SK-N-SH treated with all-trans-retinoic acid at 6 μM for 48 hours (cell line): Measurements from ENCODE around the gene FKBP3.
"Not testable (repeated sequence)": the region's sequence is repeated elsewhere in the genome, so short reads cannot be mapped to it uniquely, and the experiment has no call there.

Experiments used
- BACH2 ChIP-seq: fragments of 250-450 bp; sonication (Bioruptor Pico); IDR thresholded peaks from 2 replicates; pipeline ENCODE4 v1.9.0; 2021; ENCODE audit warnings: mild to moderate bottlenecking, borderline replicate concordance
- CREB5 ChIP-seq: fragments of 250-450 bp; sonication (Bioruptor Pico); IDR thresholded peaks from 2 replicates; pipeline ENCODE4 v1.5.1; 2020; ENCODE audit warnings: low read depth, mild to moderate bottlenecking, moderate library complexity
- PATZ1 ChIP-seq: fragments of 250-450 bp; sonication (Bioruptor Pico); IDR thresholded peaks from 2 replicates; pipeline ENCODE4 v1.8.0; 2020; ENCODE audit warnings: mild to moderate bottlenecking, moderate library complexity, borderline replicate concordance
- ZFP3 ChIP-seq: fragments of 250-450 bp; sonication (Bioruptor Pico); IDR thresholded peaks from 2 replicates; pipeline ENCODE4 v1.5.0; 2020; ENCODE audit warnings: mild to moderate bottlenecking, moderate library complexity
- ZNF565 ChIP-seq: fragments of 450-650 bp; formaldehyde crosslinking; conservative IDR thresholded peaks from 2 replicates; pipeline ENCODE4 v1.5.0; 2020; ENCODE audit warnings: low read depth, mild to moderate bottlenecking, moderate library complexity
- ZNF8 ChIP-seq: fragments of 450-650 bp; formaldehyde crosslinking; IDR thresholded peaks from 2 replicates; pipeline ENCODE4 v1.5.0; 2020; ENCODE audit warnings: mild to moderate bottlenecking, moderate library complexity
- TF ChIP-seq, protein P1 (sequence below): fragments of 250-450 bp; sonication (Bioruptor Pico); IDR thresholded peaks from 2 replicates; pipeline ENCODE4 v1.8.0; 2021; ENCODE audit warnings: low read depth, mild to moderate bottlenecking, moderate library complexity, borderline replicate concordance

GRCh38 chr14:45142083-45142482, 7.8 kb upstream of the FKBP3 start:
- not testable (repeated sequence) for TF ChIP-seq ZNF565, CREB5, BACH2, PATZ1, ZFP3, ZNF8 (CRISPR knock-in tag)
- TF ChIP-seq, protein P1, sequence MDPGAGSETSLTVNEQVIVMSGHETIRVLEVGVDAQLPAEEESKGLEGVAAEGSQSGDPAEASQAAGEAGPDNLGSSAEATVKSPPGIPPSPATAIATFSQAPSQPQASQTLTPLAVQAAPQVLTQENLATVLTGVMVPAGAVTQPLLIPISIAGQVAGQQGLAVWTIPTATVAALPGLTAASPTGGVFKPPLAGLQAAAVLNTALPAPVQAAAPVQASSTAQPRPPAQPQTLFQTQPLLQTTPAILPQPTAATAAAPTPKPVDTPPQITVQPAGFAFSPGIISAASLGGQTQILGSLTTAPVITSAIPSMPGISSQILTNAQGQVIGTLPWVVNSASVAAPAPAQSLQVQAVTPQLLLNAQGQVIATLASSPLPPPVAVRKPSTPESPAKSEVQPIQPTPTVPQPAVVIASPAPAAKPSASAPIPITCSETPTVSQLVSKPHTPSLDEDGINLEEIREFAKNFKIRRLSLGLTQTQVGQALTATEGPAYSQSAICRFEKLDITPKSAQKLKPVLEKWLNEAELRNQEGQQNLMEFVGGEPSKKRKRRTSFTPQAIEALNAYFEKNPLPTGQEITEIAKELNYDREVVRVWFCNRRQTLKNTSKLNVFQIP (CRISPR knock-in tag): not testable (repeated sequence)
